ENCODE results near the gene KNCN. TPM values are rescaled to one million over a fixed set of nuclear protein-coding genes. Genes with fewer than 3 reads are reported as not detected.

KNCN gene
- total RNA-seq, 1 donor from 2014 or later = not detected

- H3K27me3 ChIP-seq = no peaks in the 10 kb centered on the region
- no peaks in the 10 kb centered on the region for H3K9me3 ChIP-seq
- ATAC-seq (no peak), DNase-seq (no peak)
- intact Hi-C loops (cut with DNase I) = no loop called here
- no peaks in the 10 kb centered on the region for H3K4me1 ChIP-seq
- H3K36me3 ChIP-seq = peaks cover 6% of the 10 kb centered on the region
- TF ChIP-seq CTCF (IDR thresholded peaks at IDR 0.05) = no peak
- H3K27ac ChIP-seq = no peak overlapping the region
- no peak overlapping the region for H3K4me3 ChIP-seq
These were observed 2.1 kb upstream of the KNCN start for GRCh38 chr1:46553506-46553905.

GRCh38 chr1:46552357-46553237, 1.1 kb upstream of the KNCN start:
- ATAC-seq (no peak), DNase-seq (no peak)
- no peaks in the 10 kb centered on the region for H3K4me1 ChIP-seq
- H3K27ac ChIP-seq = no peak overlapping the region
- no peaks in the 10 kb centered on the region for H3K27me3 ChIP-seq
- H3K4me3 ChIP-seq = no peak overlapping the region
- no peaks in the 10 kb centered on the region for H3K9me3 ChIP-seq
- intact Hi-C loops (cut with DNase I) = no loop called here
- no peak for TF ChIP-seq CTCF (IDR thresholded peaks at IDR 0.05)
- H3K36me3 ChIP-seq = no peaks in the 10 kb centered on the region

GRCh38 chr1:46550751-46551231, 656 bp downstream of the KNCN start:
- Histone ChIP-seq H3K27ac (no peak overlapping the region), H3K4me1 (no peaks in the 10 kb centered on the region), H3K9me3 (no peaks in the 10 kb centered on the region), H3K36me3 (no peaks in the 10 kb centered on the region), H3K4me3 (no peak overlapping the region), H3K27me3 (peaks cover 8% of the 10 kb centered on the region)
- ATAC-seq = no peak
- intact Hi-C loops (cut with DNase I) = no loop called here
- TF ChIP-seq CTCF (IDR thresholded peaks at IDR 0.05) = no peak
- no peak for DNase-seq

- peak; percentile 7 for ATAC-seq
- Histone ChIP-seq H3K36me3 (no peaks in the 10 kb centered on the region), H3K9me3 (no peaks in the 10 kb centered on the region), H3K4me1 (no peaks in the 10 kb centered on the region), H3K27ac (no peak overlapping the region), H3K4me3 (no peak overlapping the region), H3K27me3 (peaks cover 16% of the 10 kb centered on the region)
- intact Hi-C loops (cut with DNase I) = no loop called here
- DNase-seq = no peak
- no peak for TF ChIP-seq CTCF (IDR thresholded peaks at IDR 0.05)
These were observed 1.5 kb downstream of the KNCN start for GRCh38 chr1:46549697-46550681.

- Histone ChIP-seq H3K9me3 (no peaks in the 10 kb centered on the region), H3K4me1 (no peaks in the 10 kb centered on the region), H3K4me3 (no peak overlapping the region), H3K27ac (no peak overlapping the region), H3K36me3 (no peaks in the 10 kb centered on the region), H3K27me3 (peaks cover 36% of the 10 kb centered on the region)
- ATAC-seq (peak; percentile 43), DNase-seq (no peak)
- intact Hi-C loops (cut with DNase I) = no loop called here
- peak; percentile 48 for TF ChIP-seq CTCF (IDR thresholded peaks at IDR 0.05)
These were observed 3.7 kb downstream of the KNCN start for GRCh38 chr1:46547481-46548383.
